NCI-H774 (cell line): Measurements from ENCODE around the gene SFMBT2.
"Not testable (repeated sequence)": the region's sequence is repeated elsewhere in the genome, so short reads cannot be mapped to it uniquely, and the experiment has no call there.

Source experiments
- DNase-seq: peaks from one replicate; lab custom pipeline; 2025; lab: John Stamatoyannopoulos, UW

Gene SFMBT2

DNA sequence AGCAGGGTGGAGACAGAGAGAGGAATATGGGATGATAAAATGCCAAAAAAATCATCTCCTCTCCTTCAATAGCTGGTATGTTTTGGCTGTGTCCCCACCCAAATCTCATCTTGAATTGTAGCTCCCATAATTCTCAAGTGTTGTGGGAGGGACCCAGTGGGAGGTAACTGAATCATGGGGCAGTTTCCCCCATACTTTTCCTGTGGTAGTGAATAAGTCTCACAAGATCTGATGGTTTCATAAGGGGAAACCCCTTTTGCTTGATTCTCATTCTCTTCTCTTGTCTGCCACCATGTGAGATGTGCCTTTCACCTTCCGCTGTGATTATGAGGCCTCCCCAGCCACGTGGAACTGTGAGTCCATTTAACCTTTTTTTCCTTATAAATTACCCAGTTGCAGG lies 226.7 kb downstream of the SFMBT2 start:
- DNase-seq = not testable (repeated sequence)

GRCh38 chr10:7182327-7182726 lies 228.5 kb downstream of the SFMBT2 start:
- not testable (repeated sequence) for DNase-seq

DNA sequence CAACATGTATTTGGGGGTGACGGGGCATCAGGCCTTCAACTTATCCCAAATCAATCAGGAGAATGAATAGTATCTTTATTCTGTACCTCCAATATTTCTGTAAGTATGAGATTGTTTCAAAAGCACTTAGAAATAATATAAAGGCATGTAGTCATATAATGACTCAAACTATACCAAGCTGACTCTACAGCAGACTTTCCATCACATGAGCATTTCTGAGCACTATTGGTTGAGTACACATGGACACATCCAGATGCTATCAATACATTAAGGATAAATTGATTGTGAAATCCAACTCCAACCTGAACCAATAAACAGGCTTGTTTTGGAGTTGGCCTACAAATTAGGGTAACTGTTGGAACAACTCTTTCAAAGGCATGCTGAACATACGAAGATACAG lies 229.4 kb downstream of the SFMBT2 start:
- DNase-seq = no peak

DNA sequence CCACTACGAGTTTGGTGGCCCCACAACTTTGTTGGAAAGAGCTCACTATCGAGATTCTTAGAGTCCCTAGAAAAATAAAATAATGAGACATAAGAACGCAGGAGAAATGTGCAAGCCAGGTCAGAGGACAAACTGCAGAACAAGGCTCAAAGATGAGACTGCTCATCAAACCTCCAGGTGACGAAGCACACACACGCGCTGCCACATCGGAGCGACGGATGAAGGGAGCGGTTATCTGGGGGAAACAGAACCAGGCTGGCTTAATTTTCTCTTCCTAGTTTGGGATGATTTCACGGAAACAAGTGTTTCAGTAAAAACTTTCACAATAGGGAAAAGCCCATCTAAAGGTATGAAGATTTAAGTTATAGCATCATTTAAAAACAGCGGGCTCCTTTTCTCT lies 231.3 kb downstream of the SFMBT2 start:
- no peak for DNase-seq

DNA sequence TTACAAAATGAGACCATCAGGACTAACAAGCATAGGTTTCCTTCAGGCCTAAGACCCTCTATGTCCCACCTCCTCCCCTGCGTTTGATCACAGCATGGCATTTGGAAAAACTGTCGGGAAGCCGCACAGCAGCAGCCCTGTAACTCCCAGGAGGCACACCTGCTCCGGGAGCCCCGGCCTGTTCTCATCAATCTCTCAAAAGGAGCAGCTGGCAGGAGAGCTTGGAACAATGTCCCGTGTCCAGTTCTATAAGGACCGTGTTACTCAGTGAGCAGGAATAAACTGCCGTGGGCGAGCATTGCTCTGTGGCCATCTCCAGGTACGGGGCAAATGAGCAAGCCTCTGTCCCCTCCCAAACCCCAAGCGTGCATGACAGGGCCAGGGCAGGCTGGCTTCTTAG lies 236.9 kb downstream of the SFMBT2 start:
- DNase-seq = no peak

DNA sequence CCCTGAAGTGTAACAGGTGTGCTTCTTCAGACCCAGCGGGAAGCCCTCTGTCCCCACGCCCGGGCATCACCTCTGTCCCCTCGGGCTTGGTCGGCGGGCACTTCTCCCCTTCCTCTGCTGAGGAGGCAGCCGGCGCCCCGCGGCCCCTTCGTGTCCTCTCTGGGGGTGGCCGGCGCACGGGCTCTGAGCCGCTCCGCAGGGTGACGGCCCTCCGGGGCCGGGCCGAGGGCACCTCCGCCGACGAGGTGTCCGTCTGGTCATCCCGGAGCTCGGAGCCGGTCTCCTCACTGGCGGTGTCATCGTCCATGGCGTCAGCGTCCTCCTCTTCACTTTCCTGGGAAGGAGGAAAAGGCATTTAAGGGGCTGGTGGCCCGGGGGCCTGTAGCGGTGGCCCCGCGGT lies 239.0 kb downstream of the SFMBT2 start:
- DNase-seq = no peak

DNA sequence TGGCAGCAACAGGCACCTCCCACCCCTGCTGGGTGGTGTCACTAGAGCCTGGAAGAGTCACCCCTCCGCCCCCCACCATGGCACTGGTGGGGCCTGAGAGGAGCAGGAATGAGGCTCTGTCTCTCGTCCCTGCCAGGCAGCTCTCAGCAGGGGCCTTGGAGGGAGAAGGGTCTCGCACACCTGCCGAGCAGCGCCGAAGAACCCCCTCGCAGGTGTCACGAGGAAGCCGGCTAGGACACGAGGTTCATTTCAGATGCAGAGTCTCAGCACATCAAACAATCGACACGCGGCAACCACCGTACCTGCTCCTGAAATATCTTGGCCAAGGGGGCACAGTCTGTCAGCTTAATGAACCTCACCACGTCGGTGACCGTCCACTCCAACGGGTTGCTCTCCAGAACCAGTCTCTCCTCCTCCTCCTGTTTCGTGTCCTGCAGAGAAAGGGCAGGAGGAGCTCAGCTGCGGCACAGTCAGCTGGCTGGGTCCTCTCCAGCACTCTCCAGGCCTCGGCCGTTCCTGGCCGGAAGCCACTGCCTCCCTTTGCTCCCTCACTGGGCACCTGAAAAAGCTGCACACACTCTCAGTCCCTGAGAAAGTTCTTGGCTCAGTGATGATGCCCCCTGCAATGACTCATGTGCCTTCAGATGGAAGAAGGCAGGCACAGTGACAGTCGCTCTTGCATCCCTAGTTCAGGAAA lies 240.1 kb downstream of the SFMBT2 start:
- no peak for DNase-seq

- no peak for DNase-seq
Measured at GRCh38 chr10:7168414-7168813, 242.4 kb downstream of the SFMBT2 start.

- DNase-seq = no peak
Measured at GRCh38 chr10:7165500-7166177, 245.2 kb downstream of the SFMBT2 start.

- DNase-seq = no peak
Measured at GRCh38 chr10:7164955-7165354, 245.9 kb downstream of the SFMBT2 start.

GRCh38 chr10:7162331-7162730 lies 248.5 kb downstream of the SFMBT2 start:
- no peak for DNase-seq

DNA sequence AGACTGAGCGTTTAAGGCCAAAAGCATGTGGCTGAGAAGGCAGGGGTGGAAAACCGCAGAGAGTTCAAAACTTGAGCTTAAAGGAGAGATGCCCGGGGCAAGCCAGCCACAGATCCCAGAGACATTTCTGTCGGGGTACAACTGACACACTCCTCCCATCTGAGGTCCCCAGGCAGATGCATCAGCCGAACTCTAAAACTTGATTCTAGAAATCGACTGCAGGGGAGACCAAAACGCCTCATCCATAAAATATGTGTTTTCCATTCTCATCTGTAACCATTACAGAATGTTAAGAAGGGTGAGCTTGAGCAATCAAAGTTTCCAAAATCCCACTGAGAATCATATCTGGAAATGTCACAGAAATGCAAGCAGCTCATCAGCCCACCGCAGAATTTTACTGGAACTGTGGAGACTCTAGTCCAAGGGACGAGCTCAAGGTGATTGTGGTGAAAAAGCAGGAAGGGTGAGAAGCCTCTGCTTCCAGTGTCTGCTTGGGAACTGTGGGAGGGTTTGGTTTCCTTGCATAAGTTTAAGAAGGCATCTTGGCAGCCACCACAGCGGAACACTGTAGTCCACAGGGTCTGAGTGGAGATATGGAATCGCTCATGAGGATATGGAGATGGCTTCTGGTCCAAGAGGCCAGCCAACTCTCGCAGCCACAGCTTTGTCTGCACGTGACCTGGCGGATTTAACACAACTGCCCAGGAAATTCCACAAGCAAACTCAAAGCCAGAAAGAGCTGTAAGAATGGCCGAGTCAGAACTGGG lies 249.2 kb downstream of the SFMBT2 start:
- no peak for DNase-seq

DNA sequence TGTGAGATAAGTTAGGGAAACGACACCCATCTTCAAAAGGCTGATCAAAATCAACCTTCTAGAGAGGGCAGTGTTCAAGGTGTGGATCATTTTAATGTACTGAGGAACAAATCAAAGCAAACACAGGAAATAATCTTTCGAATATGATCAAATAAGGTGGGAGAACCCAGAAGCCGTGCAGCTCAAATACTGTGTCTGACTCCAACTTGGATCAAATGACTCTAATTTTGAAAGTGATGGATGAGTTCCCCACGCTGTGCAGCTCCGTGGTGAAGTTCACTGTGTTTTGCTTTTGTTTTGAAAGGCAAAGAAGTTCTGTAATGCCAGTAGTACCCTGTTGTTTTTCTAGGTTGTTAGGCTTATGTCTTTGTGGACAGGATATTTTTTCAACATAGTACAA lies 250.9 kb downstream of the SFMBT2 start:
- no peak for DNase-seq

DNA sequence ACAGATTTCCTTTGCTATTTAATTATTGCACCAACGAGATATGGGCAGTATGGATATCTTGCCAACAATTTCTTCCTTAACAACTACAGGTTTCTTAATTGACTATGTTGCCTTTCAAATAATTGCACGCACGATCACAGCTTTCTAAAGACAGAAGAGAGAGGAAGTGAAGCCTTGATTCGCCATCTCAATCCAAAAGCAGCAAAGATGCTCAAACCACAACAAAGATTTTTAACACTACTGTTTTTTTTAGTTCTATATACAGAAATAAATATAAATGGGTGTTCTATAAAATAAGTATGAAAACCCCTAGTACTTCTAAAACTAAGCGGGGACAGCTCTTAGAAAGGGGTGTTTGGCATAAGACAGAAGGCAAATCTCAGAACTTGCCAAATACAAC lies 251.3 kb downstream of the SFMBT2 start:
- no peak for DNase-seq

DNA sequence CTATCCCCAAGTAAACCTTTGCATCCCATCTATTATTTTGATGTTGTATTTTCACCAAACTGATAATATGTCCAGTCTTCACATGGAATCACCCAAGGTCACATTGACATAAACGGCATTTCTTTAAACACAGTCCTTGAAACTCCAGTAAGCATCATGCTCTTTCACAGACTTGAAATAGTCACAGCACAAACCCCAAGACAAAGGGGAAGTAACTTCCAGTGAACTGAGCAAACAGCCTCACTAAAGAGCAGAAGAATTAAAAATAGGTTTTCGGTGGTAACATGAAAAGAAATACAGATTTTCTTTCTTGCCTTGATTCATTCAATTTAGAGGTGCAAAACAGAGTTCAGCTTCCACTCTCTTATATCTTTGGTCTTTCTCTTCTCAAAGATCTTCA lies 253.7 kb downstream of the SFMBT2 start:
- no peak for DNase-seq

GRCh38 chr10:7153750-7154149 lies 257.1 kb downstream of the SFMBT2 start:
- DNase-seq = no peak

- no peak for DNase-seq
Measured at GRCh38 chr10:7152982-7153381, 257.9 kb downstream of the SFMBT2 start.

DNA sequence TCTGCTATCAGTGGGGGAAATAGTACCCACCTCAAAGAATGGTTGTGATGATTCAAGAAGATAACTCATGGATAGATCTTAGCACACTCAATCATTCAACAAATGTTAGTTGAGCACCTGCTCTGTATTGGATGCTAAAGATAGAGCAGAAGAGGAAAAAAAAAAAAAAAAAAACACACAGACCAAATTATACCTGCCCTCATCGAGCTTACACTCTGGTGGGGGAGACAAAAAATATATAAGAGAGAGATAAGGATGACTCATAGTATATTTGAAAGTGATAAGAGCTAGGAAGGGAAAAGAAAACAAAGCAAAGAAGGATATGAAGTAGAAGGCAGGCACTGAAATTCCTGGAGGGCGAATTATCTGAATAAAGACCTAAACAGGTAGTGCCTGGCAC lies 258.5 kb downstream of the SFMBT2 start:
- DNase-seq = no peak

GRCh38 chr10:7151538-7151937 lies 259.3 kb downstream of the SFMBT2 start:
- DNase-seq = no peak

DNA sequence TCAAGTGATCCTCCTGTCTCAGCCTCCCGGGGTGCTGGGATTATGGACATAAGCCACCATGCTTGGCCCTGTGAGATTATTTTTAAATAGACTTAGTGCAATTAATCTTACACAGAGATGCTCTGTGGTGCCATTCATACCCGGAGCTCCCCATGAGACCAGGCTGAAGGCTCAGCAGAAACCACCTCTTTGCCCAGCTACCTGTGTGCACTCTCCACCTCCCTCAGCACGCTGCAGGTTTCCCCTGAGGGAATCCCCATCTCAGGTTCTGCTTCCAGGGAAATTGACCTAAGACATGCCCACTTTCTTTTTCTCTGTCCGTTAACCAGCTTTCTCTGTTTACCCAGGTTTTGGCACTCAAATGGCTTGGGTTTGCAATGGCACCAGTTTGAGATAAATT lies 260.5 kb downstream of the SFMBT2 start:
- no peak for DNase-seq

DNA sequence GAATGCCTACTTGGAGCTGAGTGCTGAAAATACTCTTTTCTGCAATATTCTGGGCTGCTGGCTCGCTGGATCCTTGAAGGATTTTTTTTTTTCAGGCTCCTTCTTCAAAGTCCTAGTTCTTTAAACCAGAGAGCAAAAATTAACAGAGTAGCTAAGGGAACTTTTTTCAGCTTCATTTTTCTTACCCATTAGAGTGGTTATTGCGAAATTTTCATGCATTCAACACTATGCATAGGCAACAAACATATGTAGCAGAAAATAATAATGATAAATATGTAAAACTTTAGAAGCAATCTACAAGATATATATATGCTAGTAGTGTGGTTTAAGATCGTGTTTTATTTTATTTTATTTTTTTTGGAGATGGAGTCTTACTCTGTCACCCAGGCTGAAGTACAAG lies 264.6 kb downstream of the SFMBT2 start:
- no peak for DNase-seq

DNA sequence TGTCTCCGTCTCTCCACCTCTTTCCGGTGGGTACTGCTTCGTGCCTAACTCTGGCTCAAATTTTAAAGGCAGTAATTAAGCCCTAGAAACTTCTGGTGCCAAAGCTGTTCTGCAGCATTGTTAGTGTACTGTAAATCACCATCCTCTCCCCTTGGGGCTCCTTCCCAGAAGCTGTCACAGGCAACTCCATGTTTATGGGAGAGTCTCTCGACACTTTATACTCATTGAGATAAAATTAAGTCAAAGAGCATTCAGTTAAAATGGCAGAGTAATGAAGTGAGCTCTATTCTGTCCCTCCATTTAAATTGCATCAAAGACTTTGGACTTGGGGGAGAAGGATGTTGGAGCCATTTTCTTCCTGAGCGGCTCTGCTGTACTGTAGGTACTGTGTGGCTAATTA lies 274.8 kb downstream of the SFMBT2 start:
- no peak for DNase-seq

DNA sequence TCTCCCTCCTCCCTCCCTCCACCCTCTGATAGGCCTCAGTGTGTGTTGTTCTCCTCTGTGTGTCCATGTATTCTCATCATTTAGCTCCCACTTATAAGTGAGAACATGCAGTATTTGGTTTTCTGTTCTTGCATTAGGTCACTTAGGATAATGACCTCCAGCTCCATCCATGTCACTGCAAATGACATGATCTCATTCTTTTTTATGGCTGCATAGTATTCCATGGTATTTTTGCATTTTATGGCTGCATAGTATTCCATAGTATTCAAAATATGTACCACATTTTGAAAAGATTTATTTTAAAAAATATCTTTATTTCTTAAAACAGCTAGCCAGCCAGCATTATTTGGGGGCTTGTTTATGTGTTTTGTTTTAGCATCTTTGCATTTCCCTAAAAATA lies 275.6 kb downstream of the SFMBT2 start:
- DNase-seq = no peak
